WERI-Rb-1 (cell line): ENCODE data around the gene FRMPD4.

ENCODE experiments used
- DNase-seq: peaks from one replicate; pipeline ENCODE4 v3.0.0-alpha.2; 2020
- H3K27ac ChIP-seq: fragments of 250-450 bp; sonication (Bioruptor Pico); 2 replicates; pipeline ENCODE4 v1.5.1; 2020; ENCODE audit warnings: mild to moderate bottlenecking, moderate library complexity
- H3K27me3 ChIP-seq: fragments of 250-450 bp; sonication (Bioruptor Pico); 2 replicates; pipeline ENCODE4 v1.5.1; 2021; ENCODE audit warnings: mild to moderate bottlenecking, low read depth, moderate library complexity; ENCODE audit not compliant: insufficient read depth, severe bottlenecking
- H3K36me3 ChIP-seq: fragments of 250-450 bp; sonication (Bioruptor Pico); 2 replicates; pipeline ENCODE4 v1.5.1; 2020; ENCODE audit warnings: mild to moderate bottlenecking, moderate library complexity
- H3K4me3 ChIP-seq: 2 replicates; pipeline ENCODE4 v1.5.1; 2011; ENCODE audit warnings: low read depth, mild to moderate bottlenecking, control low read depth, low read length
- H3K9me3 ChIP-seq: fragments of 250-450 bp; sonication (Bioruptor Pico); 2 replicates; pipeline ENCODE4 v1.5.1; 2021; ENCODE audit warnings: mild to moderate bottlenecking, moderate library complexity; ENCODE audit not compliant: severe bottlenecking
- CTCF ChIP-seq: IDR thresholded peaks from 2 replicates; pipeline ENCODE4 v1.5.1; 2011; ENCODE audit warnings: low read depth, mild to moderate bottlenecking, control low read depth, inconsistent platforms, low read length

FRMPD4 gene

DNA sequence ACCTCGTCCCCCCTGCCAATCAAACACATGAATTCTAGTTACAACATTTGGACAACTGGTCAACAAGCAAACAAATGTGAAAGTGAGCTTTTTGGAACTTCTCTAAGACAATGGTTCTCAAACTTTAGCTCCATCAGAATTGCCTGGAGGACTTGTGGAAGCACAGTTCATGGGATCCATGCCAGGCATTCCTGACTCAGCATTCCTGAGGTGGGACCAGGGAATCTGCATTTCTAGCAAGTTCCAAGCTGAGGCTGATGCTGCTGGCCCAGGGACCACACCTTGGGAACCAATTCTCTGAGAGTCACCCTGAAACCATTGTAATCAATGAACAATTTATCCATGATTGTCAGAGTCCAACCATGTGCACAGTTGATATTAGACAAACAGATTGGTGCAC lies 609.2 kb downstream of the FRMPD4 start:
- H3K27me3 ChIP-seq, result peaks cover 60% of the 10 kb centered on the region
- no peak for DNase-seq
- H3K36me3 ChIP-seq, result no peaks in the 10 kb centered on the region
- H3K27ac ChIP-seq, result no peak overlapping the region
- no peaks in the 10 kb centered on the region for H3K9me3 ChIP-seq
- H3K4me3 ChIP-seq, result no peak overlapping the region
- TF ChIP-seq CTCF, result no peak

GRCh38 chrX:12751887-12752286 lies 613.6 kb downstream of the FRMPD4 start:
- no peak for TF ChIP-seq CTCF
- Histone ChIP-seq H3K9me3 (no peaks in the 10 kb centered on the region), H3K27me3 (peaks cover 76% of the 10 kb centered on the region), H3K36me3 (no peaks in the 10 kb centered on the region), H3K27ac (no peak overlapping the region), H3K4me3 (no peak overlapping the region)
- DNase-seq, result no peak

GRCh38 chrX:12753366-12753765 lies 615.1 kb downstream of the FRMPD4 start:
- DNase-seq, result no peak
- Histone ChIP-seq H3K36me3 (no peaks in the 10 kb centered on the region), H3K9me3 (no peaks in the 10 kb centered on the region), H3K27me3 (peaks cover 80% of the 10 kb centered on the region), H3K4me3 (no peak overlapping the region), H3K27ac (no peak overlapping the region)
- TF ChIP-seq CTCF, result no peak

DNA sequence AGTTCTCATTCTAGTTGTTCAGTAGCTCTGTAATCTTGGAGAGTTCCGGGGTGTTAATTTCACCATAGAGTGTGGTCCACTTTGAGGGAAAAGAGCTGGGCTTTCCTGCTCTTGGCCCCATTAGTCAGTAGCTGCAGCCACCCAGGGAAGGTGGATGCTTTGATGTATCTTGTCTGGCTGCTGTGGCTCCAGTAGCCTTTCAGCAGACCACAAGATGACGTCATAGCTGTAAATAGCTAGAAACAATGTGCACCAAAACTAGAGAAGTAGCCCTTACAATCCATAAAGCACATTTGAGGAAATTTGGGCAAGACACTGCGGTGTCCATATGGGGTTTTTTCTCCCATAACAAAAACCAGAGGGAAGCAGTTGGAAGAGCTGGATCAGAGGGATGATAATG lies 620.0 kb downstream of the FRMPD4 start:
- Histone ChIP-seq H3K4me3 (no peak overlapping the region), H3K36me3 (no peaks in the 10 kb centered on the region), H3K27me3 (peaks cover 78% of the 10 kb centered on the region), H3K9me3 (no peaks in the 10 kb centered on the region), H3K27ac (no peak overlapping the region)
- DNase-seq, result no peak
- TF ChIP-seq CTCF, result no peak

DNA sequence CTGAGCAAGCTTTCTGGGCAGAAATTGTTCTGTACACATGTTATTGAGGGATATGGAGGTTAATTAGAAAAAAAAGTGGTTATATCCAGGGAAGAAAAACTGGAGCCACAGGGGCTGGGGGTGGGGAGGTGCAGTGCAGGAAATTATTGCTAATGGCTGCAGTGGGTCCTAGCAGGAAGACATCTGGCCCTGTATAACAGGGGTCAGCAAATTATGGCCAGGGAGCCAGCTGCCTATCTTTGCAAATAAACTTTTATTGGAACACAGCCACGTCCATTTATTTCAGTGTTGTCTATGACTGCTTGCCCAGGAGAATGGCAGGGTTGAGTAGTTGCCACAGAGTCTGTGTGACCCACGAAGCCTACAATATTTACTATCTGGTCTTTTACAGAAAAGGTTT lies 629.6 kb downstream of the FRMPD4 start:
- peaks cover 77% of the 10 kb centered on the region for H3K27me3 ChIP-seq
- H3K27ac ChIP-seq, result no peak overlapping the region

More for the DNA sequence above, 629.6 kb downstream of the FRMPD4 start:
- no peak overlapping the region for H3K4me3 ChIP-seq
- TF ChIP-seq CTCF, result no peak
- H3K9me3 ChIP-seq, result no peaks in the 10 kb centered on the region
- H3K36me3 ChIP-seq, result no peaks in the 10 kb centered on the region
- no peak for DNase-seq
